H9 (cell line): Measurements from ENCODE around the gene CHD3. TPM values are rescaled to one million over a fixed set of nuclear protein-coding genes. Genes with fewer than 3 reads are reported as not detected.

ENCODE experiments used
- DNase-seq: peaks from one replicate; pipeline ENCODE4 v3.0.0-alpha.2; 2017
- H2AFZ ChIP-seq: one replicate; pipeline ENCODE4 v1.6.1; 2013; ENCODE audit warnings: mild to moderate bottlenecking, low read length, control low read depth, moderate library complexity
- H2AK5ac ChIP-seq: 2 replicates; pipeline ENCODE4 v1.6.1; 2013; ENCODE audit warnings: low read length, control low read depth, mixed read lengths; ENCODE audit not compliant: insufficient read length
- H2BK120ac ChIP-seq: one replicate; pipeline ENCODE4 v1.6.1; 2013; ENCODE audit warnings: low read depth, mild to moderate bottlenecking, low read length, control low read depth, inconsistent platforms; ENCODE audit not compliant: poor library complexity, severe bottlenecking
- H2BK12ac ChIP-seq: 2 replicates; pipeline ENCODE4 v1.6.1; 2013; ENCODE audit warnings: low read length, control low read depth, mixed read lengths, low read depth; ENCODE audit not compliant: insufficient read length
- H2BK15ac ChIP-seq: 2 replicates; pipeline ENCODE4 v1.6.1; 2013; ENCODE audit warnings: low read depth, low read length, control low read depth
- H2BK20ac ChIP-seq: one replicate; pipeline ENCODE4 v1.6.1; 2013; ENCODE audit warnings: low read depth, mild to moderate bottlenecking, low read length, control low read depth, inconsistent platforms; ENCODE audit not compliant: poor library complexity, severe bottlenecking
- H2BK5ac ChIP-seq: 2 replicates; pipeline ENCODE4 v1.6.1; 2013; ENCODE audit warnings: low read length, control low read depth, mixed read lengths; ENCODE audit not compliant: insufficient read length
- H3K14ac ChIP-seq: 2 replicates; pipeline ENCODE4 v1.6.1; 2013; ENCODE audit warnings: low read length, control low read depth; ENCODE audit not compliant: insufficient read depth
- H3K18ac ChIP-seq: 2 replicates; pipeline ENCODE4 v1.6.1; 2013; ENCODE audit warnings: low read depth, mild to moderate bottlenecking, mixed read lengths, low read length, control low read depth; ENCODE audit not compliant: insufficient read length
- H3K23ac ChIP-seq: 2 replicates; pipeline ENCODE4 v1.6.1; 2013; ENCODE audit warnings: low read length, control low read depth, mixed read lengths, low read depth; ENCODE audit not compliant: insufficient read length
- H3K23me2 ChIP-seq: 2 replicates; pipeline ENCODE4 v1.6.1; 2013; ENCODE audit warnings: low read depth, mild to moderate bottlenecking, mixed read lengths, low read length, control low read depth; ENCODE audit not compliant: insufficient read length, poor library complexity, severe bottlenecking
- H3K27ac ChIP-seq: 2 replicates; pipeline ENCODE4 v1.5.1; 2013; ENCODE audit warnings: low read length, control low read depth, mixed read lengths, low read depth; ENCODE audit not compliant: insufficient read length
- H3K27me3 ChIP-seq: 2 replicates; pipeline ENCODE4 v1.6.1; 2013; ENCODE audit warnings: low read length, control low read depth, inconsistent platforms; ENCODE audit not compliant: insufficient read depth
- H3K4ac ChIP-seq: 2 replicates; pipeline ENCODE4 v1.6.1; 2013; ENCODE audit warnings: low read depth, mild to moderate bottlenecking, control low read depth, inconsistent platforms, low read length, moderate library complexity
- H3K4me1 ChIP-seq: 2 replicates; pipeline ENCODE4 v1.6.1; 2013; ENCODE audit warnings: low read length, control low read depth, inconsistent platforms; ENCODE audit not compliant: insufficient read depth
- H3K4me2 ChIP-seq: 2 replicates; pipeline ENCODE4 v1.6.1; 2013; ENCODE audit warnings: low read length, control low read depth, mixed read lengths; ENCODE audit not compliant: insufficient read length, insufficient read depth
- H3K56ac ChIP-seq: 2 replicates; pipeline ENCODE4 v1.6.1; 2013; ENCODE audit warnings: low read depth, mild to moderate bottlenecking, mixed read lengths, low read length, control low read depth; ENCODE audit not compliant: insufficient read length
- H3K79me1 ChIP-seq: 2 replicates; pipeline ENCODE4 v1.6.1; 2013; ENCODE audit warnings: low read depth, mild to moderate bottlenecking, moderate library complexity, low read length, control low read depth, inconsistent platforms; ENCODE audit not compliant: insufficient read depth, poor library complexity, severe bottlenecking
- H3K79me2 ChIP-seq: 2 replicates; pipeline ENCODE4 v1.6.1; 2013; ENCODE audit warnings: low read length, control low read depth, inconsistent platforms; ENCODE audit not compliant: insufficient read depth
- H3K9ac ChIP-seq: 2 replicates; pipeline ENCODE4 v1.6.1; 2013; ENCODE audit warnings: low read length, control low read depth, mixed read lengths; ENCODE audit not compliant: insufficient read length; ENCODE audit errors: extremely low read depth
- H3K9me3 ChIP-seq: one replicate; pipeline ENCODE4 v1.6.1; 2013; ENCODE audit warnings: low read depth, low read length, inconsistent platforms; ENCODE audit not compliant: control insufficient read depth
- H3T11ph ChIP-seq: one replicate; pipeline ENCODE4 v1.6.1; 2013; ENCODE audit warnings: mild to moderate bottlenecking, low read length, control low read depth, inconsistent platforms
- H4K20me1 ChIP-seq: one replicate; pipeline ENCODE4 v1.6.1; 2013; ENCODE audit not compliant: control insufficient read depth, insufficient read length, insufficient read depth
- H4K5ac ChIP-seq: 2 replicates; pipeline ENCODE4 v1.6.1; 2013; ENCODE audit warnings: low read depth, mild to moderate bottlenecking, mixed read lengths, low read length, control low read depth; ENCODE audit not compliant: insufficient read length
- H4K8ac ChIP-seq: replicated peaks from 2 replicates; pipeline ENCODE4 v1.6.1; 2013; ENCODE audit warnings: low read length, control low read depth, mixed read lengths, low read depth; ENCODE audit not compliant: insufficient read length
- H4K91ac ChIP-seq: 2 replicates; pipeline ENCODE4 v1.6.1; 2013; ENCODE audit warnings: low read depth, mild to moderate bottlenecking, moderate library complexity, mixed read lengths, low read length, control low read depth; ENCODE audit not compliant: insufficient read length
- H3K27ac Mint-ChIP-seq, 3 experiments: 2 replicates in 2 of 3; 3 replicates in 1 of 3; pipeline ENCODE4 v1.8.0; 2020 to 2021; ENCODE audit warnings: mixed read lengths in 3 of 3, mild to moderate bottlenecking in 1 of 3, moderate library complexity in 1 of 3
- H3K27me3 Mint-ChIP-seq: 2 replicates; pipeline ENCODE4 v1.8.0; 2021; ENCODE audit warnings: low read depth, mild to moderate bottlenecking, moderate library complexity, mixed read lengths
- H3K36me3 Mint-ChIP-seq, 3 experiments: 2 replicates in 2 of 3; 3 replicates in 1 of 3; pipeline ENCODE4 v1.8.0; 2020 to 2021; ENCODE audit warnings: low read depth in 3 of 3, mixed read lengths in 3 of 3; ENCODE audit not compliant: insufficient read depth in 1 of 3
- H3K4me1 Mint-ChIP-seq, 2 experiments: 2 replicates each; pipeline ENCODE4 v1.8.0; 2020; ENCODE audit warnings: mixed read lengths in 2 of 2
- H3K4me3 Mint-ChIP-seq, 2 experiments: 2 replicates in 1 of 2; 3 replicates in 1 of 2; pipeline ENCODE4 v1.8.0; 2020 to 2021; ENCODE audit warnings: mild to moderate bottlenecking in 2 of 2, mixed read lengths in 2 of 2, moderate library complexity in 1 of 2
- H3K9me3 Mint-ChIP-seq, 2 experiments: 2 replicates in 1 of 2; 3 replicates in 1 of 2; pipeline ENCODE4 v1.8.0; 2020; ENCODE audit warnings: mild to moderate bottlenecking in 2 of 2, mixed read lengths in 2 of 2, moderate library complexity in 1 of 2
- CTCF ChIP-seq: fragments of 200-600 bp; sonication (generic); conservative IDR thresholded peaks from 3 replicates; pipeline ENCODE4 v1.8.0; 2021; ENCODE audit warnings: antibody characterized with exemption, mild to moderate bottlenecking
- WGBS: extraction: QIAGEN DNeasy Blood & Tissue Kit; methylation state at CpG from one replicate; pipeline ENCODE4 v1.1.7; 2013; ENCODE audit warnings: missing lambda C conversion rate, low lambda C conversion rate, mixed read lengths; ENCODE audit not compliant: insufficient read length; ENCODE audit errors: extremely low coverage; 5-methylcytosine and 5-hydroxymethylcytosine counted together
- total RNA-seq: library from RNA; stranded (reverse); gene quantifications from 2 replicates; pipeline ENCODE4 v1.2.1, GENCODE V29; 2021

Gene CHD3
- total RNA-seq, 1 experiment from 2014 or later = 33.2 TPM

DNA sequence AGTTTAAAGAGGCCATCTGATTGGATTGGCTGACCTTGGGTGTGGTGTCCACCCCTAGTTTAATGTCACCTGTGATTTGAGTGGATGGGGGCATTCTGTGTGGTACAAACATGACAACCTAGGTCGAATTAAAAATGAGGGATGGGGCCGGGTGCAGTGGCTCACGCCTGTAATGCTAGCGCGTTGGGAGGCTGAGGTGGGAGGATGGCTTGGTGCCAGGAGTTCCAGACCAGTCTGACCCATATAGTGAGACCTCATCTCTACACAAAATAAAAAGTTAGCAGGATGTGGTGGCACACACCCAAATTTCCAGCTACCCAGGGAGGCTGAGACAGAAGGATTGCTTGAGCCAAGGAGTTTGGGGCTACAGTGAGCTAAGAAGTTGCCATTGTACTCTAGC is 57.9 kb downstream of the CHD3 start:
- Histone ChIP-seq H3T11ph (no peak overlapping the region), H3K4me1 (no peaks in the 10 kb centered on the region), H3K18ac (no peak overlapping the region), H3K79me1 (no peaks in the 10 kb centered on the region), H2BK20ac (no peak overlapping the region), H3K14ac (no peak overlapping the region), H3K27ac (no peak overlapping the region), H4K91ac (no peak overlapping the region), H4K5ac (no peak overlapping the region), H3K9me3 (no peaks in the 10 kb centered on the region), H3K4ac (no peak overlapping the region), H3K9ac (no peak overlapping the region), H2AFZ (no peak overlapping the region), H3K23ac (no peak overlapping the region), H4K20me1 (no peaks in the 10 kb centered on the region), H4K8ac (no peak overlapping the region), H2BK15ac (no peak overlapping the region), H3K23me2 (no peaks in the 10 kb centered on the region), H3K56ac (no peak overlapping the region), H3K79me2 (no peaks in the 10 kb centered on the region), H2BK5ac (no peak overlapping the region), H3K27me3 (no peaks in the 10 kb centered on the region), H2AK5ac (no peak overlapping the region), H2BK12ac (no peak overlapping the region), H2BK120ac (no peak overlapping the region), H3K4me2 (no peak overlapping the region)
- no peak for DNase-seq
- H3K9me3 Mint-ChIP-seq = no peaks in the 10 kb centered on the region
- H3K27me3 Mint-ChIP-seq = no peaks in the 10 kb centered on the region
- WGBS = no CpG with 5 or more reads among the region's 5 CpGs
- H3K4me3 Mint-ChIP-seq = no peak overlapping the region
- peaks cover 22 to 77% (median 70%) of the 10 kb centered on the region in 3 experiments; a peak in 6 of 7 replicates for H3K36me3 Mint-ChIP-seq
- TF ChIP-seq CTCF = no peak
- no peak overlapping the region for H3K27ac Mint-ChIP-seq
- H3K4me1 Mint-ChIP-seq = no peaks in the 10 kb centered on the region
